ENCODE data around the gene RNASE9.
A peak's percentile ranks its signal among the peaks of the same experiment; 100 is the strongest.

The RNASE9 gene

GRCh38 chr14:20559461-20559904, 1.4 kb downstream of the RNASE9 start:
- DNase-seq (ENCODE audit: low read depth), result no peak
- no peak for TF ChIP-seq CTCF (IDR thresholded peaks at IDR 0.05; ENCODE audit: low read length, missing control alignments)
- no peak overlapping the region for H3K4me3 ChIP-seq (replicated peaks; ENCODE audit: low read depth, low read length)

GRCh38 chr14:20557212-20557542, 3.7 kb downstream of the RNASE9 start:
- H3K4me3 ChIP-seq (replicated peaks; ENCODE audit: low read depth, low read length), result no peak overlapping the region

GRCh38 chr14:20556500-20557211, 4.2 kb downstream of the RNASE9 start:
- no peak overlapping the region for H3K4me3 ChIP-seq (replicated peaks; ENCODE audit: low read depth, low read length)
- no peak for TF ChIP-seq CTCF (IDR thresholded peaks at IDR 0.05; ENCODE audit: low read length, missing control alignments)
- DNase-seq (ENCODE audit: low read depth), result peak; percentile 23

More at GRCh38 chr14:20557212-20557542, 3.7 kb downstream of the RNASE9 start:
- no peak for DNase-seq (ENCODE audit: low read depth)
- no peak for TF ChIP-seq CTCF (IDR thresholded peaks at IDR 0.05; ENCODE audit: low read length, missing control alignments)

- TF ChIP-seq CTCF (IDR thresholded peaks at IDR 0.05; ENCODE audit: low read length, missing control alignments), result no peak
- no peak for DNase-seq (ENCODE audit: low read depth)
- H3K4me3 ChIP-seq (replicated peaks; ENCODE audit: low read depth, low read length), result no peak overlapping the region
These were observed 5.0 kb downstream of the RNASE9 start for GRCh38 chr14:20555845-20556244.

GRCh38 chr14:20553024-20553423, 7.8 kb downstream of the RNASE9 start:
- no peak for TF ChIP-seq CTCF (IDR thresholded peaks at IDR 0.05; ENCODE audit: low read length, missing control alignments)

GRCh38 chr14:20551606-20552005, 9.2 kb downstream of the RNASE9 start:
- H3K4me3 ChIP-seq (replicated peaks; ENCODE audit: low read depth, low read length), result no peak overlapping the region
- TF ChIP-seq CTCF (IDR thresholded peaks at IDR 0.05; ENCODE audit: low read length, missing control alignments), result no peak
- no peak for DNase-seq (ENCODE audit: low read depth)

More at GRCh38 chr14:20553024-20553423, 7.8 kb downstream of the RNASE9 start:
- no peak overlapping the region for H3K4me3 ChIP-seq (replicated peaks; ENCODE audit: low read depth, low read length)
- DNase-seq (ENCODE audit: low read depth), result no peak

GRCh38 chr14:20550926-20551325, 9.9 kb downstream of the RNASE9 start:
- no peak overlapping the region for H3K4me3 ChIP-seq (replicated peaks; ENCODE audit: low read depth, low read length)
- no peak for TF ChIP-seq CTCF (IDR thresholded peaks at IDR 0.05; ENCODE audit: low read length, missing control alignments)
- DNase-seq (ENCODE audit: low read depth), result no peak
